Caco-2 (cell line): ENCODE data around the gene TNS1. TPM values are rescaled to one million over a fixed set of nuclear protein-coding genes. Genes with fewer than 3 reads are reported as not detected.

Experiments
- BruUV-seq: library from RNA; stranded (reverse); fragments of 400-500 nt; replicated peaks from 2 replicates; lab custom pipeline; 2021; lab: Mats Ljungman, UMichigan
- CTCF ChIA-PET: fragments of 300-600 bp; sonication (Branson Sonifier 250); formaldehyde crosslinking; loops from one replicate; lab custom pipeline; 2022; ENCODE audit warnings: antibody characterized with exemption; lab: Charles Lee
- POLR2A ChIA-PET: fragments of 300-600 bp; sonication (Branson Sonifier 250); formaldehyde crosslinking; loops from one replicate; lab custom pipeline; 2022; ENCODE audit warnings: antibody characterized with exemption; lab: Charles Lee
- DNase-seq, 2 experiments: peaks; one replicate each; pipeline versions ENCODE4 v3.0.0 to v3.0.0-alpha.2; 2020 to 2022
- H3K27me3 ChIP-seq: replicated peaks from 2 replicates; pipeline ENCODE4 v1.6.0; 2011; ENCODE audit warnings: low read length; ENCODE audit not compliant: control insufficient read depth, insufficient read depth
- H3K36me3 ChIP-seq: 2 replicates; pipeline ENCODE4 v1.5.1; 2011; ENCODE audit warnings: low read length; ENCODE audit not compliant: control insufficient read depth, insufficient read depth
- H3K4me1 ChIP-seq: fragments of 250-450 bp; sonication (Bioruptor Pico); 2 replicates; pipeline ENCODE4 v1.5.1; 2020; ENCODE audit warnings: mild to moderate bottlenecking
- H3K4me3 ChIP-seq: 2 replicates; pipeline ENCODE4 v1.5.1; 2011; ENCODE audit warnings: low read depth, mild to moderate bottlenecking, control low read depth, low read length
- H3K9me3 ChIP-seq: fragments of 250-450 bp; sonication (Bioruptor Pico); 2 replicates; pipeline ENCODE4 v1.5.1; 2020; ENCODE audit warnings: mild to moderate bottlenecking, moderate library complexity
- H3K27ac Mint-ChIP-seq: one replicate; pipeline ENCODE4 v1.8.0; 2022; ENCODE audit warnings: mixed read lengths; ENCODE audit not compliant: unreplicated experiment
- H3K27me3 Mint-ChIP-seq: one replicate; pipeline ENCODE4 v1.8.0; 2022; ENCODE audit warnings: mixed read lengths; ENCODE audit not compliant: insufficient read depth, unreplicated experiment
- H3K36me3 Mint-ChIP-seq: one replicate; pipeline ENCODE4 v1.8.0; 2022; ENCODE audit warnings: mild to moderate bottlenecking, mixed read lengths; ENCODE audit not compliant: insufficient read depth, unreplicated experiment
- H3K4me1 Mint-ChIP-seq: one replicate; pipeline ENCODE4 v1.8.0; 2022; ENCODE audit warnings: low read depth, mixed read lengths; ENCODE audit not compliant: unreplicated experiment
- H3K4me3 Mint-ChIP-seq: one replicate; pipeline ENCODE4 v1.8.0; 2022; ENCODE audit warnings: mild to moderate bottlenecking, moderate library complexity, mixed read lengths; ENCODE audit not compliant: unreplicated experiment
- H3K9me3 Mint-ChIP-seq: one replicate; pipeline ENCODE4 v1.8.0; 2022; ENCODE audit warnings: mixed read lengths; ENCODE audit not compliant: unreplicated experiment
- intact Hi-C: fragments of 100-400 bp; cut with micrococcal nuclease; formaldehyde crosslinking; loops from one replicate; pipeline ENCODE4 v1.10.0; 2022; ENCODE audit not compliant: unreplicated experiment
- total RNA-seq: library from RNA; stranded (reverse); gene quantifications from 2 replicates; pipeline ENCODE4 v1.2.3, GENCODE V29; 2022
- TF ChIP-seq, protein P1 (sequence below), 2 experiments: fragments of 200-600 bp in 1 of 2; IDR thresholded peaks; 1 replicate in 1 of 2; 2 replicates in 1 of 2; pipeline versions ENCODE4 v1.5.1 to v1.8.0; 2011 to 2022; ENCODE audit warnings: antibody characterized with exemption in 1 of 2, control low read depth in 1 of 2, inconsistent platforms in 1 of 2, low read depth in 1 of 2, low read length in 1 of 2, mild to moderate bottlenecking in 1 of 2, moderate library complexity in 1 of 2; ENCODE audit not compliant: insufficient read depth in 1 of 2, severe bottlenecking in 1 of 2, unreplicated experiment in 1 of 2

Gene TNS1
- total RNA-seq, 1 experiment from 2014 or later: 16.1 TPM

DNA sequence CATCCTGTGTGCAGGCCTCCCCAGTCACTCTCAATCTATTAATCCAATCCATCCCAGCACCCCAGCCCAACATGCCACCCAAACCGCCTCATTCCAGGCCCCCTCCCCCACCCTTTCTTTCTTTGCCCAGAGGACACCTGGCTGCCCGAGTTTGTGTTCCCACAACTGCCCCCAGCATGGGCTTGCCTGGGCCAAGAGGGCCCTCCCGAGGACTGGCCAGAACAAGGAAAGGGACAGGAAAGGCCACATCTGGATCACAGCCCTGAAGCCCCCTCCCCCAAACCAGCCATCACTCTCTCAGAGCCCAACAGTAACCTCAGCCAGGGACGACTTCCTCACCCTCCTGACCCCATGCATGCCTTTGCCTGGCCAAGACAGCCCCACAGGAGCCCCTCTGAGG, 1.2 kb downstream of the TNS1 start:
- no peak for DNase-seq
- H3K27me3 Mint-ChIP-seq: no peaks in the 10 kb centered on the region

DNA sequence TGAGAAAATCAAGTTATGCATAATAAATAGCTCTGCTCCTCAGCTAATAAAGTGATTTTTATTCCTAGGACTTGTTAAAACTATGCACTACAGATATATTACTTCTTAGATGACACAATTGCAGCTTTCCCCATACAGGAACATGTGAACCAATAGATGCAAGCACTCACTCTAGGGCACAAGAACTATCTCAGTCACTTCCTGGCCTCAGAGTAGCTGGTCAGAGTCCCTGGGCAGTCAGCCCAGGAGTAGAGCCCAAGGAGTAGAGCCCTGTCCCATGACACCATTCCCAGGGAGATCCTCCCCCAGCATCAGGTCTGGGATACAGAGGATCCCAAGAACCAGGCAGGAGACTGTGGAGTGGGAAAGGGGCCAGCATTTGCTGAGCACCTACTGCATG, 2.7 kb downstream of the TNS1 start:
- Mint-ChIP-seq H3K36me3 (no peaks in the 10 kb centered on the region), H3K27me3 (no peaks in the 10 kb centered on the region), H3K4me1 (no peaks in the 10 kb centered on the region), H3K27ac (no peak overlapping the region), H3K9me3 (no peaks in the 10 kb centered on the region), H3K4me3 (no peak overlapping the region)
- intact Hi-C loops: no loop called here
- TF ChIP-seq, protein P1, sequence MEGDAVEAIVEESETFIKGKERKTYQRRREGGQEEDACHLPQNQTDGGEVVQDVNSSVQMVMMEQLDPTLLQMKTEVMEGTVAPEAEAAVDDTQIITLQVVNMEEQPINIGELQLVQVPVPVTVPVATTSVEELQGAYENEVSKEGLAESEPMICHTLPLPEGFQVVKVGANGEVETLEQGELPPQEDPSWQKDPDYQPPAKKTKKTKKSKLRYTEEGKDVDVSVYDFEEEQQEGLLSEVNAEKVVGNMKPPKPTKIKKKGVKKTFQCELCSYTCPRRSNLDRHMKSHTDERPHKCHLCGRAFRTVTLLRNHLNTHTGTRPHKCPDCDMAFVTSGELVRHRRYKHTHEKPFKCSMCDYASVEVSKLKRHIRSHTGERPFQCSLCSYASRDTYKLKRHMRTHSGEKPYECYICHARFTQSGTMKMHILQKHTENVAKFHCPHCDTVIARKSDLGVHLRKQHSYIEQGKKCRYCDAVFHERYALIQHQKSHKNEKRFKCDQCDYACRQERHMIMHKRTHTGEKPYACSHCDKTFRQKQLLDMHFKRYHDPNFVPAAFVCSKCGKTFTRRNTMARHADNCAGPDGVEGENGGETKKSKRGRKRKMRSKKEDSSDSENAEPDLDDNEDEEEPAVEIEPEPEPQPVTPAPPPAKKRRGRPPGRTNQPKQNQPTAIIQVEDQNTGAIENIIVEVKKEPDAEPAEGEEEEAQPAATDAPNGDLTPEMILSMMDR (IDR thresholded peaks at IDR 0.05; ENCODE audit: insufficient read depth in 1 of 2, low read depth in 1 of 2, low read length in 1 of 2, severe bottlenecking in 1 of 2, unreplicated experiment in 1 of 2): no peak
- ChIA-PET POLR2A (no interaction called here), CTCF (interaction anchor here (0.8 kb wide), 1 partner anchor 12 kb away, joined by 3 read pairs; no protein-coding TSS in a partner anchor)
- no TSS peak for BruUV-seq
- no peak overlapping the region for H3K4me3 ChIP-seq
- no peaks in the 10 kb centered on the region for H3K4me1 ChIP-seq
- DNase-seq: no peak
- H3K36me3 ChIP-seq: no peaks in the 10 kb centered on the region
- H3K9me3 ChIP-seq: no peaks in the 10 kb centered on the region
- H3K27me3 ChIP-seq: no peaks in the 10 kb centered on the region

More for the DNA sequence above, 1.2 kb downstream of the TNS1 start:
- H3K9me3 Mint-ChIP-seq: no peaks in the 10 kb centered on the region
- H3K4me1 Mint-ChIP-seq: no peaks in the 10 kb centered on the region
- H3K27ac Mint-ChIP-seq: no peak overlapping the region
- Histone ChIP-seq H3K4me3 (no peak overlapping the region), H3K9me3 (no peaks in the 10 kb centered on the region), H3K27me3 (no peaks in the 10 kb centered on the region), H3K4me1 (no peaks in the 10 kb centered on the region), H3K36me3 (no peaks in the 10 kb centered on the region)
- TF ChIP-seq, protein P1 (IDR thresholded peaks at IDR 0.05; ENCODE audit: insufficient read depth in 1 of 2, low read depth in 1 of 2, low read length in 1 of 2, severe bottlenecking in 1 of 2, unreplicated experiment in 1 of 2): no peak
- H3K4me3 Mint-ChIP-seq: no peak overlapping the region
- intact Hi-C loops: no loop called here
- CTCF ChIA-PET: no interaction called here
- POLR2A ChIA-PET: no interaction called here
- H3K36me3 Mint-ChIP-seq: no peaks in the 10 kb centered on the region
- no TSS peak for BruUV-seq

DNA sequence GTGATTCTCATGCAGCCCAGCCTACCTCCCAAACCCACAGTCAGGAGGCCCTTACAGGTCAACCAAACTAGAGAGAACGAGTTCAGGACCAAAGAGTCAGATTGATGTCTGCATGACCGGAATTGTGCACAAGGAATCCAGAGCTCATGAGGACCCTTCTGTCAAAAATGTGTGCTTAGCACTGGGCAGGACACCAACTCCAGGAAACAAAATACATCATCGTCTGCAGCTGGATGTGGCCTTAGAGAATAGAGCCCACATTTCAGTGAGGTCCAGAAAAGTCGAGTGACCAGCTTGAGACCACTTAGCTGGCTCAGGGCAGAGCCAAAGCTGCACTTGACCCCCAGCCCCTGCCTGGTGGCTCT, 3.2 kb downstream of the TNS1 start:
- TF ChIP-seq, protein P1 (IDR thresholded peaks at IDR 0.05; ENCODE audit: insufficient read depth in 1 of 2, low read depth in 1 of 2, low read length in 1 of 2, severe bottlenecking in 1 of 2, unreplicated experiment in 1 of 2): no peak
- Mint-ChIP-seq H3K27ac (no peak overlapping the region), H3K4me1 (no peaks in the 10 kb centered on the region), H3K9me3 (no peaks in the 10 kb centered on the region), H3K36me3 (no peaks in the 10 kb centered on the region), H3K27me3 (no peaks in the 10 kb centered on the region), H3K4me3 (no peak overlapping the region)
- H3K9me3 ChIP-seq: no peaks in the 10 kb centered on the region
- intact Hi-C loops: no loop called here
- ChIA-PET POLR2A (no interaction called here), CTCF (interaction anchor here (0.7 kb wide), 1 partner anchor 48 kb away, joined by 3 read pairs; no protein-coding TSS in a partner anchor)
- no peak overlapping the region for H3K4me3 ChIP-seq
- no peaks in the 10 kb centered on the region for H3K27me3 ChIP-seq
- no peak for DNase-seq
- BruUV-seq: no TSS peak
- no peaks in the 10 kb centered on the region for H3K4me1 ChIP-seq
- no peaks in the 10 kb centered on the region for H3K36me3 ChIP-seq
